GM12878 (cell line): Measurements from ENCODE around the gene CUL5. TPM values are rescaled to one million over a fixed set of nuclear protein-coding genes. Genes with fewer than 3 reads are reported as not detected.

Experiments used
- ATAC-seq: fragments of 200-7000 bp; cut with Tn5 transposase; 3 replicates; pipeline ENCODE4 v1.9.1; 2020; ENCODE audit warnings: mild to moderate bottlenecking, moderate library complexity
- BruUV-seq: library from RNA; stranded (reverse); fragments of 400-500 nt; replicated peaks from 2 replicates; lab custom pipeline; 2021; lab: Mats Ljungman, UMichigan
- CTCF ChIA-PET: fragments of 300-600 bp; sonication (Branson Sonifier 250); formaldehyde crosslinking; extraction: SDS; loops from one replicate; lab custom pipeline; 2021; ENCODE audit warnings: inconsistent platforms; lab: Yijun Ruan, JAX
- POLR2A ChIA-PET: fragments of 350-600 bp; formaldehyde crosslinking; extraction: SDS; loops from one replicate; lab custom pipeline; 2021; ENCODE audit warnings: inconsistent platforms; lab: Charles Lee
- RAD21 ChIA-PET: fragments of 300-600 bp; sonication (Branson Sonifier 250); formaldehyde crosslinking; loops from one replicate; lab custom pipeline; 2023; ENCODE audit warnings: antibody characterized with exemption; ENCODE audit not compliant: unreplicated experiment; lab: Charles Lee
- SMC1A ChIA-PET: fragments of 300-600 bp; sonication (Branson Sonifier 250); formaldehyde crosslinking; loops from one replicate; lab custom pipeline; 2023; ENCODE audit not compliant: unreplicated experiment, uncharacterized antibody; lab: Charles Lee
- DNase-seq: peaks from one replicate; pipeline ENCODE4 v3.0.0-alpha.2; 2011; ENCODE audit warnings: low read depth, low spot score
- FAIRE-seq: peaks from 3 replicates; lab custom pipeline; 2011; peaks lifted over from hg19 to GRCh38; lab: Jason Lieb, UNC
- H2AFZ ChIP-seq: 2 replicates; pipeline ENCODE4 v1.6.0; 2011; ENCODE audit warnings: low read depth, low read length, control low read depth; ENCODE audit not compliant: control insufficient read depth
- H3K27ac ChIP-seq: 2 replicates; pipeline ENCODE4 v1.5.1; 2011; ENCODE audit warnings: control low read depth; ENCODE audit not compliant: control insufficient read depth, insufficient read depth
- H3K27me3 ChIP-seq, 2 experiments: replicated peaks in 1 of 2; 2 replicates each; pipeline versions ENCODE4 v1.6.0 to v1.6.1; 2011; ENCODE audit warnings: low read length in 1 of 2; ENCODE audit not compliant: control insufficient read depth in 2 of 2, insufficient read depth in 2 of 2
- H3K36me3 ChIP-seq, 2 experiments: 2 replicates each; pipeline ENCODE4 v1.5.1; 2011; ENCODE audit warnings: low read length in 1 of 2; ENCODE audit not compliant: control insufficient read depth in 2 of 2, insufficient read depth in 2 of 2
- H3K4me1 ChIP-seq: 2 replicates; pipeline ENCODE4 v1.6.1; 2011; ENCODE audit warnings: mild to moderate bottlenecking, low read length, moderate library complexity, mixed read lengths; ENCODE audit not compliant: control insufficient read depth, insufficient read depth
- H3K4me2 ChIP-seq: 2 replicates; pipeline ENCODE4 v1.6.0; 2011; ENCODE audit warnings: control low read depth; ENCODE audit not compliant: control insufficient read depth, insufficient read depth
- H3K4me3 ChIP-seq: fragments of 200-600 bp; sonication (generic); 2 replicates; pipeline ENCODE4 v1.5.1; 2016
- H3K79me2 ChIP-seq: 2 replicates; pipeline ENCODE4 v1.6.0; 2011; ENCODE audit warnings: low read length; ENCODE audit not compliant: control insufficient read depth, insufficient read depth
- H3K9ac ChIP-seq: 2 replicates; pipeline ENCODE4 v1.8.0; 2011; ENCODE audit warnings: low read length, control low read depth, mixed read lengths; ENCODE audit not compliant: control insufficient read depth, insufficient read depth
- H3K9me3 ChIP-seq: replicated peaks from 3 replicates; pipeline ENCODE4 v1.5.1; 2011; ENCODE audit warnings: mild to moderate bottlenecking, low read length; ENCODE audit not compliant: control insufficient read depth, insufficient read depth
- H4K20me1 ChIP-seq: 2 replicates; pipeline ENCODE4 v1.6.0; 2011; ENCODE audit not compliant: control insufficient read depth, insufficient read depth
- ATF7 ChIP-seq: fragments of 450-650 bp; IDR thresholded peaks from 2 replicates; pipeline ENCODE4 v1.6.1; 2016; ENCODE audit warnings: low read depth, mild to moderate bottlenecking
- MEF2A ChIP-seq: IDR thresholded peaks from 2 replicates; pipeline ENCODE4 v1.6.1; 2011; ENCODE audit warnings: low read depth, mild to moderate bottlenecking, low read length, moderate library complexity; ENCODE audit not compliant: insufficient read depth
- STAT3 ChIP-seq: IDR thresholded peaks from 2 replicates; pipeline ENCODE4 v1.6.1; 2011; ENCODE audit warnings: low read depth, low read length, improper control_type of control experiment
- TBL1XR1 ChIP-seq: IDR thresholded peaks from 2 replicates; pipeline ENCODE4 v1.6.1; 2012; ENCODE audit warnings: low read depth, low read length, improper control_type of control experiment
- ZZZ3 ChIP-seq: IDR thresholded peaks from 2 replicates; pipeline ENCODE4 v1.6.1; 2011; ENCODE audit warnings: low read depth; ENCODE audit not compliant: control insufficient read depth, insufficient read length
- WGBS: methylation state at CpG from one replicate; pipeline ENCODE4 v1.1.6; 2016; ENCODE audit warnings: low lambda C conversion rate; ENCODE audit not compliant: insufficient replicate concordance, insufficient coverage; ENCODE audit errors: missing lambda C conversion rate; 5-methylcytosine and 5-hydroxymethylcytosine counted together
- in situ Hi-C: fragments of 300-500 bp; cut with MboI; formaldehyde crosslinking; loops from 9 replicates; pipeline ENCODE4 v1.14.3; 2018; ENCODE audit warnings: mixed read lengths
- intact Hi-C: fragments of 100-400 bp; cut with micrococcal nuclease; formaldehyde crosslinking; loops from one replicate; pipeline ENCODE4 v1.14.2; 2022; ENCODE audit not compliant: unreplicated experiment
- polyA plus RNA-seq, 11 experiments: library from polyadenylated mRNA; depleted of rRNA in 4 of 11; unstranded in 6 of 11; stranded (reverse) in 5 of 11; fragments of >200 nt; fragmentation: Nextera tagmentation in 4 of 11; fragmentation: Illumina TruSeq in 1 of 11; extraction: Ambion mirVana in 4 of 11; extraction: Trizol in 1 of 11; gene quantifications; 1 replicate in 1 of 11; 2 replicates in 10 of 11; pipeline versions ENCODE4 v1.2.1 to v1.2.3, GENCODE V29; 2011 to 2016; ENCODE audit warnings: inconsistent platforms in 2 of 11, missing spikeins in 2 of 11, low read depth in 1 of 11
- total RNA-seq, 4 experiments: library from RNA; depleted of rRNA in 3 of 4; stranded (reverse); fragments of >200 nt in 3 of 4; fragmentation: Illumina TruSeq in 1 of 4; extraction: Trizol in 1 of 4; gene quantifications; 2 replicates each; pipeline versions ENCODE4 v1.2.1 to v1.2.3, GENCODE V29; 2013 to 2021
- TF ChIP-seq, protein P1 (sequence below): IDR thresholded peaks from 2 replicates; pipeline ENCODE4 v1.6.1; 2012; ENCODE audit warnings: low read length, inconsistent platforms
- TF ChIP-seq, protein P2 (sequence below): fragments of 450-650 bp; IDR thresholded peaks from 2 replicates; pipeline ENCODE4 v1.6.1; 2016; ENCODE audit warnings: mild to moderate bottlenecking

CUL5 gene
- total and polyA plus RNA-seq, 10 of the 15 experiments (the other 5 are each of a cell fraction or from before 2014, with no cell fraction given) = 9.1 to 37.6 (median 18.3) TPM

- H3K27ac ChIP-seq = no peak overlapping the region; the same call in 1 of the 2 replicates
- no peaks in the 10 kb centered on the region for H4K20me1 ChIP-seq
- DNase-seq (peak; percentile 4), ATAC-seq (peak; percentile 88), FAIRE-seq (no peak)
- H3K4me1 ChIP-seq = no peaks in the 10 kb centered on the region
- ChIA-PET POLR2A (no interaction called here), RAD21 (interaction anchor here (2.5 kb wide), 1 partner anchor 61 kb away, joined by 13 read pairs; the partner anchor contains the start of gene CUL5), SMC1A (interaction anchor here (0.7 to 2.2 kb wide), 6 partner anchors 14 to 575 kb away, joined by 3 to 4 read pairs (median 4); partner anchors contain the start of gene CUL5), CTCF (interaction anchor here (1.3 to 1.9 kb wide), 2 partner anchors 60 to 70 kb away, joined by 4 to 9 read pairs; partner anchors contain the start of gene CUL5)
- peaks cover 2 to 4% of the 10 kb centered on the region in 2 experiments; a peak in 3 of 4 replicates for H3K36me3 ChIP-seq
- BruUV-seq = no TSS peak
- TF ChIP-seq ZZZ3 (no peak), ATF7 (peak; percentile 66; the same call in 1 of the 2 replicates)
- H3K9me3 ChIP-seq = no peaks in the 10 kb centered on the region
- no peak overlapping the region for H3K4me2 ChIP-seq
- H3K4me3 ChIP-seq = no peak overlapping the region
- in situ Hi-C loops (no loop called here), intact Hi-C loops (no loop called here)
- no peak overlapping the region; the same call in 1 of the 2 replicates for H2AFZ ChIP-seq
- H3K79me2 ChIP-seq = no peaks in the 10 kb centered on the region
- H3K27me3 ChIP-seq = no peaks in the 10 kb centered on the region
- H3K9ac ChIP-seq = no peak overlapping the region
These were observed 61.2 kb downstream of the CUL5 start for GRCh38 chr11:108069947-108070346.

GRCh38 chr11:108084811-108085210, 76.1 kb downstream of the CUL5 start:
- ChIA-PET POLR2A (no interaction called here), SMC1A (interaction anchor here (1.7 kb wide), 1 partner anchor 10 kb away, joined by 5 read pairs; no protein-coding TSS in a partner anchor)
- no peak overlapping the region for H3K27ac ChIP-seq
- no peak overlapping the region for H2AFZ ChIP-seq
- no peaks in the 10 kb centered on the region for H3K27me3 ChIP-seq
- WGBS = 91% methylated on average over 1 of the region's 1 CpG
- in situ Hi-C loops = no loop called here
- no peak overlapping the region for H3K4me3 ChIP-seq
- H3K79me2 ChIP-seq = no peaks in the 10 kb centered on the region
- no peak for FAIRE-seq
- peaks cover 4 to 8% of the 10 kb centered on the region in 2 experiments; a peak in 3 of 4 replicates for H3K36me3 ChIP-seq
- H3K4me2 ChIP-seq = no peak overlapping the region
- TF ChIP-seq, protein P1, sequence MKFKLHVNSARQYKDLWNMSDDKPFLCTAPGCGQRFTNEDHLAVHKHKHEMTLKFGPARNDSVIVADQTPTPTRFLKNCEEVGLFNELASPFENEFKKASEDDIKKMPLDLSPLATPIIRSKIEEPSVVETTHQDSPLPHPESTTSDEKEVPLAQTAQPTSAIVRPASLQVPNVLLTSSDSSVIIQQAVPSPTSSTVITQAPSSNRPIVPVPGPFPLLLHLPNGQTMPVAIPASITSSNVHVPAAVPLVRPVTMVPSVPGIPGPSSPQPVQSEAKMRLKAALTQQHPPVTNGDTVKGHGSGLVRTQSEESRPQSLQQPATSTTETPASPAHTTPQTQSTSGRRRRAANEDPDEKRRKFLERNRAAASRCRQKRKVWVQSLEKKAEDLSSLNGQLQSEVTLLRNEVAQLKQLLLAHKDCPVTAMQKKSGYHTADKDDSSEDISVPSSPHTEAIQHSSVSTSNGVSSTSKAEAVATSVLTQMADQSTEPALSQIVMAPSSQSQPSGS = no peak
- TF ChIP-seq STAT3 (no peak), TBL1XR1 (no peak), MEF2A (no peak)
- TF ChIP-seq, protein P2, sequence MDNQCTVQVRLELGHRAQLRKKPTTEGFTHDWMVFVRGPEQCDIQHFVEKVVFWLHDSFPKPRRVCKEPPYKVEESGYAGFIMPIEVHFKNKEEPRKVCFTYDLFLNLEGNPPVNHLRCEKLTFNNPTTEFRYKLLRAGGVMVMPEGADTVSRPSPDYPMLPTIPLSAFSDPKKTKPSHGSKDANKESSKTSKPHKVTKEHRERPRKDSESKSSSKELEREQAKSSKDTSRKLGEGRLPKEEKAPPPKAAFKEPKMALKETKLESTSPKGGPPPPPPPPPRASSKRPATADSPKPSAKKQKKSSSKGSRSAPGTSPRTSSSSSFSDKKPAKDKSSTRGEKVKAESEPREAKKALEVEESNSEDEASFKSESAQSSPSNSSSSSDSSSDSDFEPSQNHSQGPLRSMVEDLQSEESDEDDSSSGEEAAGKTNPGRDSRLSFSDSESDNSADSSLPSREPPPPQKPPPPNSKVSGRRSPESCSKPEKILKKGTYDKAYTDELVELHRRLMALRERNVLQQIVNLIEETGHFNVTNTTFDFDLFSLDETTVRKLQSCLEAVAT = no peak
- TF ChIP-seq, all 136 proteins: peak for 0
- H3K4me1 ChIP-seq = no peaks in the 10 kb centered on the region
- H3K9me3 ChIP-seq = no peaks in the 10 kb centered on the region
- CTCF ChIA-PET = interaction anchor here (1.3 to 1.4 kb wide), 2 partner anchors 13 to 77 kb away, joined by 4 to 5 read pairs; no protein-coding TSS in a partner anchor
- BruUV-seq = no TSS peak
- H4K20me1 ChIP-seq = no peaks in the 10 kb centered on the region
- no peak overlapping the region for H3K9ac ChIP-seq
- RAD21 ChIA-PET = no interaction called here
- intact Hi-C loops = no loop called here
- no peak for DNase-seq
- ATAC-seq = no peak
